Ectodermal cell (in vitro differentiated cells): Measurements from ENCODE around the gene MAP4K3.
"Not testable (repeated sequence)": the region's sequence is repeated elsewhere in the genome, so short reads cannot be mapped to it uniquely, and the experiment has no call there.

Experiments used
- H3K27ac ChIP-seq: 2 replicates; pipeline ENCODE4 v1.7.0; 2013; ENCODE audit warnings: mild to moderate bottlenecking, low read depth, low read length; ENCODE audit not compliant: insufficient read depth, poor library complexity, severe bottlenecking
- H3K27me3 ChIP-seq: 2 replicates; pipeline ENCODE4 v1.7.0; 2013; ENCODE audit warnings: mild to moderate bottlenecking, low read length; ENCODE audit not compliant: insufficient read depth, control insufficient read depth, poor library complexity, severe bottlenecking
- H3K36me3 ChIP-seq: one replicate; pipeline ENCODE4 v1.7.0; 2013; ENCODE audit warnings: low read length; ENCODE audit not compliant: control insufficient read depth, insufficient read depth
- H3K4me1 ChIP-seq: one replicate; pipeline ENCODE4 v1.7.0; 2013; ENCODE audit warnings: low read length; ENCODE audit not compliant: control insufficient read depth, insufficient read depth
- H3K4me3 ChIP-seq: 2 replicates; pipeline ENCODE4 v1.7.0; 2013; ENCODE audit warnings: low read depth, low read length, control low read depth; ENCODE audit not compliant: insufficient read depth
- H3K9me3 ChIP-seq: 2 replicates; pipeline ENCODE4 v1.7.0; 2013; ENCODE audit warnings: mild to moderate bottlenecking, low read length, moderate library complexity; ENCODE audit not compliant: control insufficient read depth
- WGBS, 2 experiments: methylation state at CpG; one replicate each; pipeline ENCODE4 v1.1.7; 2013; ENCODE audit warnings: missing lambda C conversion rate in 2 of 2; 5-methylcytosine and 5-hydroxymethylcytosine counted together

Gene MAP4K3

DNA sequence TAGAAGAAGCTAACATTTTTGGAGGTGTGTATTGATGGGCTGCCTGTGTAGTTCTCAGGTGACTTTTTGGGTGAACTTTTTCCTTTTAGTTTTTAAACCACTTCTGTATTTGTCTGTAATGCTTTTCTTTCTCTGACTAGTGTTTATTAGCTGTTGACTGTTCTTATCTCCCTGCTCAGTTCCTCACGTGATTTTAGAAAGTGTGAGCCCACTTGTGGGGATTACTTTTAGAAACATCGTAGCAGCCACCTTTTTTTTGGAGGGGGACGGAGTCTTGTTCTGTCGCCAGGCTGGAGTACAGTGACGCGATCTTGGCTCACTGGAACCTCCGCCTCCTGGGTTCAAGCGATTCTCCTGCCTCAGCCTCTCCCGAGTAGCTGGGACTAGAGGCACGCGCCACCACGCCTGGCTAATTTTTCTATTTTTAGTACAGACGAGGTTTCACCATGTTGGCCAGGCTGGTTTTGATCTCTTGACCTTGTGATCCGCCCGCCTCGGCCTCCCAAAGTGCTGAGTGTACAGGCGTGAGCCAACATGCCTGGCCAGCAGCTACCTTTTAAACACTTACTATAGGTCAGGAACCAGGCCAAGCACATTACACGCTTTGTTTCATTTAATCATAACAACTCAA, 184.1 kb downstream of the MAP4K3 start:
- Histone ChIP-seq H3K4me3 (no peak overlapping the region), H3K27me3 (no peaks in the 10 kb centered on the region), H3K9me3 (no peaks in the 10 kb centered on the region), H3K36me3 (peaks cover 27% of the 10 kb centered on the region), H3K4me1 (no peaks in the 10 kb centered on the region), H3K27ac (no peak overlapping the region)
- 86 to 92% methylated on average over 17 to 18 of the region's 18 CpGs for WGBS, 2 experiments

DNA sequence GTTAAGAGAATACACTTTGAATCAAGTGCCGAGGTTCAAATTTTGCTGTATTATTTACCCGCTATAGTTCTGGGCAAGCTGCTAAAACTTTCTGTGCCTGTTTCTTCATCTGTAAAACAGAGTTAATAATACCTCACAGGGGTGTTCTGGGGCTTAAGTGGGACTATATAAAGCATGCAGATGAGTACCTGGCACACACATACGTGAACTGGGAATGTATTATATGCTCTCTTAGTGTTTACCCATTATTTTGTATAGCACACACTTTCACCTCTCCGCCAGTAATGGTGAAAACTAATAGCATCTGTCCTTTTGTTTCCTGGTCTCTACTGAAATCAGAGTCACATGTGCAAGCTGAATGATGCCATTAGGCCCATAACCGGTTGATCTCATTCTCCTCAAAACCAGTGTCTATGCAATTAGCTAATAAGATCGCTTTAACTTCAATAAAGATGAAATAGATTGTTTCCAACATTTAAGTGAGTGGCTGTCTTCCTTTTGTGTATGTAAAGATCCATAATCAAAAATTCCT, 189.5 kb downstream of the MAP4K3 start:
- Histone ChIP-seq H3K36me3 (peaks cover 19% of the 10 kb centered on the region), H3K9me3 (no peaks in the 10 kb centered on the region), H3K27ac (no peak overlapping the region), H3K4me1 (no peaks in the 10 kb centered on the region), H3K4me3 (no peak overlapping the region), H3K27me3 (no peaks in the 10 kb centered on the region)
- WGBS, 2 experiments, result 80 to 82% methylated on average over 3 to 6 of the region's 6 CpGs

DNA sequence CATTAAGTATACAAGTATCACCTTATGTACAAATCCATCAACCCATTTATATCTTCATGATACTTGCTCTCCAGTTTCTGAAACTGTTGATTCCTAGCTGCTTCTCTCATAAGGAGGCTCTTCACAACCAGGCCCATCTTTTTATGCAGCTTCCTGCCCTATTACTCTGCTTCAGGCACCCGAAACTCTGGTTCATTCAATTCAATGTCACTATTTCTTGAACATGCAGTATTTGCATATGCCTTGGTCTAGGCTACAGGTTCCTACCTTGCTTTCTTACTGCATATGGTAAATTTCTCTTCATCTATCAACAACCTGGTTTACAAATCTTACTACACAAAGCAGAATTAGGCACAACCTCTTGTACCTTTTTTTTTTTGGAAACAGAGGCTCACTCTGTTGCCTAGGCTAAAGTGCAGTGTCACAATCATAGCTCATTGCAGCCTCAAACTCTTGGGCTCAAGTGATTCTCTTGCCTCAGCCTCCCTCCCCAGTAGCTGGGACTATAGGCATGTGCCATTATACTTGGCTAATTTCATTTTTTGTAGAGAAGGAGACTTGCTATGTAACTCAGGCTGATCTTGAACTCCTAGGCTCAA, 190.6 kb downstream of the MAP4K3 start:
- Histone ChIP-seq H3K9me3 (no peaks in the 10 kb centered on the region), H3K4me3 (no peak overlapping the region), H3K27me3 (no peaks in the 10 kb centered on the region), H3K27ac (no peak overlapping the region), H3K4me1 (no peaks in the 10 kb centered on the region), H3K36me3 (peaks cover 14% of the 10 kb centered on the region)
- 90 to 91% methylated on average over 1 of the region's 1 CpG for WGBS, 2 experiments

DNA sequence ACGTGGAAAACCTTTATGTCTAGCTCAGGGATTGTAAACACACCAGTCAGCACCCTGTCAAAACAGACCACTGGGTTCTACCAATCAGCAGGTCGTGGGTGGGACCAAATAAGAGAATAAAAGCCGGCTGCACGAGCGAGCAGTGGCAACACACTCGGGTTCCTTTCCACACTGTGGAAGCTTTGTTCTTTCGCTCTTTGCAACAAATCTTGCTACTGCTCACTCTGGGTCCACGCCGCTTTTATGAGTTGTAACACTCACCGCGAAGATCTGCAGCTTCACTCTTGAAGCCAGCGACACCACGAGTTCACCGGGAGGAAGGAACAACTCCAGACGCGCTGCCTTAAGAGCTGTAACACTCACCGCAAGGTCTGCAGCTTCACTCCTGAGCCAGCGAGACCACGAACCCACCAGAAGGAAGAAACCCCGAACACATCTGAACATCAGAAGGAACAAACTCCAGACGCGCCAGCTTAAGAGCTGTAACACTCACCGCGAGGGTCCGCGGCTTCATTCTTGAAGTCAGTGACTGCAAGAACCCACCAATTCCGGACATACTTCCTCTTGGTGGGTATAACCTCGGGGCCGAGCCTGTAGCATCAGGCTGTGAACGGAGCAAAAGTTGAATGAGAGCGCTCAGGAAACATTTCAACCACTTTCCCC, 192.0 kb downstream of the MAP4K3 start:
- not testable (repeated sequence) for H3K4me3 ChIP-seq, H3K36me3 ChIP-seq, H3K9me3 ChIP-seq, H3K27ac ChIP-seq, H3K27me3 ChIP-seq, H3K4me1 ChIP-seq
- whole genome bisulfite sequencing, 2 experiments, result 88 to 92% methylated on average over 31 of the region's 31 CpGs

DNA sequence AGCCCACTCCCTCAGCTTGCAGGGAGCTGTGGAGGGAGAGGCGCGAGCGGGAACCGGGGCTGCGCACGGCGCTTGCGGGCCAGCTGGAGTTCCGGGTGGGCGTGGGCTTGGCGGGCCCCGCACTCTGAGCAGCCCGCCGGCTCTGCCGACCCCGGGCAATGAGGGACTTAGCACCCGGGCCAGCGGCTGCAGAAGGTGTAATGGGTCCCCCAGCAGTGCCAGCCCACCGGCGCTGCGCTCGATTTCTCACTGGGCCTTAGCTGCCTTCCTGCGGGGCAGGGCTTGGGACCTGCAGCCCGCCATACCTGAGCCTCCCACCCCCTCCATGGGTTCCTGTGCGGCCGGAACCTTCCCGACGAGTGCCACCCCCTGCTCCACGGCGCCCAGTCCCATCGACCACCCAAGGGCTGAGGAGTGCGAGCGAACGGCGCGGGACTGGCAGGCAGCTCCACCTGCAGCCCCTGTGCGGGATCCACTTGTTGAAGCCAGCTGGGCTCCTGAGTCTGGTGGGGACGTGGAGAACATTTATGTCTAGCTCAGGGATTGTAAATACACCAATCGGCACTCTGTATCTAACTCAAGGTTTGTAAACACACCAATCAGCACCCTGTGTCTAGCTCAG, 192.7 kb downstream of the MAP4K3 start:
- H3K36me3 ChIP-seq, H3K4me1 ChIP-seq, H3K27ac ChIP-seq, H3K9me3 ChIP-seq, H3K27me3 ChIP-seq, H3K4me3 ChIP-seq: not testable (repeated sequence)
- 92 to 93% methylated on average over 38 to 39 of the region's 39 CpGs for WGBS, 2 experiments

DNA sequence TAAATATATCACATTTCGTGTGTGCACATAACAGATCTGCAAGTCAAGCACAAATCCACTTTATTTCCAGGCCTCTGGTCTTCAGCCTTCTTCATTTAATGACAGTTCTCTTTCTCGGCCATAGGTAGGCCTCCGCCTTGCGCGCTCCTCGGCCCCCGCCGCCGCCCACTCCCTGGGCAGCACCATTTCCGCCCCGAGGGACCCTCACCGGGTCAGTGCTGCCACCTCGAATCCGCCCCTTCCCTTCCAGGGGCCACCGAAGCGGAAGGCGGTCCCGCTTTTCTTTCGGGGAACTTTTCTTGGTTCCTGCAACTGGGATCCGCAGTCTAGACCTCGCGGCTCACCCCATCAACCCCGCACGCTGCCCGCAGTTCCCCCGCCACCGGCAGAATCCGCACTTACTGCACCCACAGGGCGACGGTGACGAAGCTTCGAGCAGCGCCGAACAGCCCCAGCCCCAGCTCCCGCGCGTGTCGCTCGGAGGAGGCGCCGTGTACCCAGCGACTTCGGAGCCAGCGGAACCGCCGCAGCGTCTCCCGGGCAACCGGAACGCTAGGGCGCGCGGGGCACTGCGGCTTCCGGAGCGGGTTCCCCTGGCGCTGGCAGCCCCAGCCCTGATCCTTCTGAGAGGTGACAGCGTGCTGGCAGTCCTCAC, 193.5 kb downstream of the MAP4K3 start, which contains the start of gene CDKL4:
CDKL4 (minus strand) TSS at position 502 of the 655 bp plus-strand sequence.
- 89 to 90% methylated on average over 58 of the region's 58 CpGs for WGBS, 2 experiments
- peaks cover 2% of the 10 kb centered on the region for H3K36me3 ChIP-seq
- H3K27ac ChIP-seq, result no peak within 1 kb of the TSS
- peak within 1 kb of the TSS; percentile 5 for H3K4me3 ChIP-seq
- H3K4me1 ChIP-seq, result no peaks in the 10 kb centered on the region
- H3K9me3 ChIP-seq, result no peaks in the 10 kb centered on the region
- no peaks in the 10 kb centered on the region for H3K27me3 ChIP-seq

DNA sequence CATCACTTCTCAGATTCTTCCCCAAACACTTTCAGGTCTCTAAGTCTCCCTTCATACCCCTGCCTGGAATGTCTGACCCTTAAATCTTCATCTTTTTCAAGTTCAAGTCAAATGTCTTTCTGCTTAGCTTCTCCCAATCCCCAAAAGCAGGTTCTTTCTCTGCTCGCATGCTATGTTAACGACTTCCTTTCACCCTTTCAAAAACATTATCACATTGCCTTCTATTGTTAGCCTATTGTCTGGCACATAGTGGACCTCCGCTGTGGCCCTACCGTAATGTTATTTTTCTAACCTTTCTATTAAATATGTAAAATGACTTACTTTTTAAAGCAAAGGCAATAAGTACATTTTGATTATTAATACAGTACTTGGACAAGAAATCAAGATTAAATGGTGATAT, 195.5 kb downstream of the MAP4K3 start:
- 43 to 62% methylated on average over 2 to 4 of the region's 4 CpGs for WGBS, 2 experiments
- H3K4me1 ChIP-seq, result no peaks in the 10 kb centered on the region
- H3K36me3 ChIP-seq, result no peaks in the 10 kb centered on the region
- H3K27ac ChIP-seq, result no peak overlapping the region
- H3K4me3 ChIP-seq, result no peak overlapping the region
- H3K27me3 ChIP-seq, result no peaks in the 10 kb centered on the region
- no peaks in the 10 kb centered on the region for H3K9me3 ChIP-seq

DNA sequence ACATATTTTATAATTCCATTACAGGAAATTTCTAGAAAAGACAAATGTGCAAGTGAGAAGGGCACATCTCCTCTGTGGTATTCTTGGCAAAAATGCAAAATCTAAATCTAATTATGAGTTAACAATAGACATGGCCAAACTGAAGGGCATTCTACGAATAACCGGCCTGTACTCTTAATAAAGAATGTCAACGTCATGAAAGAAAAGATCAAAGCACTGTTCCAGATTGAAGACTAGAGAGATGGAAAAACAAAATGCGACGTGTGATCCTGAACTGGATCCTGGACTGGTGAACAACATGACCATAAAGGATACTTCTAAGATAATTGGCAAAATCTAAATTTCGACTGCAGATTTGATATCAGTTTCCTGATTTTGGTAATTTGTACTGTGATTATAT, 196.3 kb downstream of the MAP4K3 start:
- no peak overlapping the region for H3K27ac ChIP-seq
- H3K4me3 ChIP-seq, result no peak overlapping the region
- 90 to 94% methylated on average over 6 of the region's 6 CpGs for WGBS, 2 experiments
- no peaks in the 10 kb centered on the region for H3K36me3 ChIP-seq
- H3K9me3 ChIP-seq, result no peaks in the 10 kb centered on the region
- no peaks in the 10 kb centered on the region for H3K27me3 ChIP-seq
- H3K4me1 ChIP-seq, result no peaks in the 10 kb centered on the region

DNA sequence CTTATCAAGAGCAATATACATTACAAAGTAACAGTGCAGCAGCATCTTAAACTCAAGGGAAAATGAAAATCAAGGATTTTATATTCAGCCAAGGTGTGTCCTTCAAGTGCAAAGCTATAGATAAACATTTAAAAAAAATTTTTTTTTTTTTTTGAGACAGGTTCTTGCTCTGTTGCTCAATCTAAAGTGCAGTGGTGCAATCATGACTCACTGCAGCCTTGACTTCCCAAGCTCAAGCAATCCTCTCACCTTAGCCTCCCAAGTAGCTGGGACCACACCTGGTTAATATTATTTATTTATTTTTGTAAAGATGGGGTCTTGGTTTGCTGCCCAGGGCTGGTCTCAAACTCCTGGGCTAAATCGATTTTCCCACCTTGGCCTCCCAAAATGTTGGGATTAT, 202.3 kb downstream of the MAP4K3 start:
- no peaks in the 10 kb centered on the region for H3K27me3 ChIP-seq
- no peak overlapping the region for H3K4me3 ChIP-seq
- H3K9me3 ChIP-seq, result no peaks in the 10 kb centered on the region
- no peak overlapping the region for H3K27ac ChIP-seq
- H3K4me1 ChIP-seq, result no peaks in the 10 kb centered on the region
- H3K36me3 ChIP-seq, result no peaks in the 10 kb centered on the region
- 87 to 89% methylated on average over 1 of the region's 1 CpG for WGBS, 2 experiments

DNA sequence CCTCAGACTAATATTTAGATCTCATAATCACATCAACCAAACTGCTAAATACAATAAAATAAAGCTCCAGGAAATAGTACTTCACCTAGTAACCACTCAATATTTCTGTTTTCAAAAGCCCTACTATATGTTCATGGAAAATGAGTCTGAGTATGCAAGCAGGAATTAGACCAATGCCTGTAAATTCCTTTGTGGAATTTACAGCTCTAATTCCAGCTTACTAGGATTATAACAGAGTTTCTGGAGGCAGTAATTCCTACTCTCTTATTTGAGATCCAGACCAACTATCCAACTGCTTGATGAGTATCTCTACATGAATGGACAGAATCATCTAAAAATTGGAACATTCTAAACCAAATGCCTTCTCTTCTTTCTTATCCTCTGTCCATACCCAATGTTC, 204.9 kb downstream of the MAP4K3 start:
- H3K4me1 ChIP-seq, result no peaks in the 10 kb centered on the region
- H3K27me3 ChIP-seq, result no peaks in the 10 kb centered on the region
- H3K27ac ChIP-seq, result no peak overlapping the region
- H3K4me3 ChIP-seq, result no peak overlapping the region
- no peaks in the 10 kb centered on the region for H3K36me3 ChIP-seq
- H3K9me3 ChIP-seq, result no peaks in the 10 kb centered on the region
